Gastroesophageal sphincter (tissue), 4 donors: ENCODE results near the gene TNXB. TPM values are rescaled to one million over a fixed set of nuclear protein-coding genes. Genes with fewer than 3 reads are reported as not detected.
"Not testable (repeated sequence)": the region's sequence is repeated elsewhere in the genome, so short reads cannot be mapped to it uniquely, and the experiment has no call there.

Experiments
- ATAC-seq: fragments of 150-250 bp; one replicate; pipeline ENCODE4 v1.9.1; 2016; ENCODE audit warnings: mild to moderate bottlenecking, moderate library complexity
- H3K27ac ChIP-seq, 4 donors: fragments of 200-600 bp; sonication (generic) in 3 of 4; 1 replicate in 3 of 4; 2 replicates in 1 of 4; pipeline ENCODE4 v1.5.1; 2016 to 2019
- H3K27me3 ChIP-seq: fragments of 200-600 bp; sonication (generic); one replicate; pipeline ENCODE4 v1.5.1; 2019
- H3K36me3 ChIP-seq, 2 donors: fragments of 200-600 bp; sonication (generic); one replicate each; pipeline ENCODE4 v1.5.1; 2019; ENCODE audit warnings: control low read depth in 1 of 2
- H3K4me1 ChIP-seq, 3 donors: fragments of 200-600 bp; sonication (generic); 1 replicate in 2 of 3; 2 replicates in 1 of 3; pipeline ENCODE4 v1.5.1; 2016 to 2019; ENCODE audit warnings: control low read depth in 2 of 3
- H3K4me3 ChIP-seq, 2 donors: fragments of 200-600 bp; sonication (generic); one replicate each; pipeline ENCODE4 v1.5.1; 2019; ENCODE audit warnings: mild to moderate bottlenecking in 1 of 2, moderate library complexity in 1 of 2
- H3K9me3 ChIP-seq, 3 donors: fragments of 200-600 bp; sonication (generic); one replicate each; pipeline ENCODE4 v1.5.1; 2017 to 2019; ENCODE audit warnings: control low read depth in 2 of 3
- CTCF ChIP-seq, 4 experiments: fragments of 200-600 bp in 2 of 4; fragments of 450-650 bp in 2 of 4; sonication (generic) in 1 of 4; IDR thresholded peaks; one replicate each; pipeline ENCODE4 v1.5.1; 2017 to 2019; ENCODE audit warnings: antibody characterized with exemption in 4 of 4, mild to moderate bottlenecking in 2 of 4, moderate library complexity in 2 of 4
- EP300 ChIP-seq: sonication (generic); formaldehyde crosslinking; IDR thresholded peaks from one replicate; pipeline ENCODE4 v1.6.1; 2017; ENCODE audit warnings: antibody characterized with exemption, mild to moderate bottlenecking
- POLR2A ChIP-seq, 2 donors: fragments of 450-650 bp; IDR thresholded peaks; one replicate each; pipeline ENCODE4 v1.6.1; 2017; ENCODE audit warnings: antibody characterized with exemption in 2 of 2, mild to moderate bottlenecking in 2 of 2, moderate library complexity in 1 of 2
- POLR2AphosphoS5 ChIP-seq: sonication (generic); formaldehyde crosslinking; IDR thresholded peaks from one replicate; pipeline ENCODE4 v1.6.1; 2017; ENCODE audit warnings: antibody characterized with exemption
- WGBS, 2 donors: methylation state at CpG; one replicate each; pipeline ENCODE4 v1.1.5; 2018; ENCODE audit warnings: low coverage in 1 of 2; 5-methylcytosine and 5-hydroxymethylcytosine counted together
- total RNA-seq, 4 donors: library from RNA; depleted of rRNA; stranded (reverse); fragments of >200 nt; gene quantifications; one replicate each; pipeline ENCODE4 v1.1.0, GENCODE V29; 2016

Gene TNXB
- total RNA-seq, 4 donors from 2014 or later, result 148 to 394 (median 190) TPM

- no peaks in the 10 kb centered on the region for H3K27me3 ChIP-seq
- H3K36me3 ChIP-seq, result peaks cover 0 to 72% of the 10 kb centered on the region in 2 donors
- peaks cover 0 to 8% (median 0%) of the 10 kb centered on the region in 3 donors for H3K4me1 ChIP-seq
- TF ChIP-seq EP300, result no peak
- TF ChIP-seq CTCF (IDR thresholded peaks at IDR 0.05), result no peak
- TF ChIP-seq POLR2AphosphoS5, result peak; percentile 33
- H3K27ac ChIP-seq, result peak overlapping the region in 3 of 4 donors; percentile 10 to 57 (median 44)
- no peak overlapping the region for H3K4me3 ChIP-seq
- peak; percentile 55 for ATAC-seq
- 53 to 64% methylated on average over 6 of the region's 11 CpGs for WGBS, 2 donors
- no peaks in the 10 kb centered on the region for H3K9me3 ChIP-seq
Observed at GRCh38 chr6:32058511-32058963, 50.6 kb downstream of the TNXB start.

GRCh38 chr6:32057966-32058365, 51.2 kb downstream of the TNXB start:
- ATAC-seq, result no peak
- TF ChIP-seq POLR2A (IDR thresholded peaks at IDR 0.05) (no peak), EP300 (no peak), POLR2AphosphoS5 (no peak), CTCF (IDR thresholded peaks at IDR 0.05) (no peak)

GRCh38 chr6:32056254-32056653, 52.9 kb downstream of the TNXB start:
- no CpG with 5 or more reads among the region's 7 CpGs for WGBS, 2 donors
- no peak overlapping the region for H3K27ac ChIP-seq
- TF ChIP-seq CTCF (IDR thresholded peaks at IDR 0.05) (no peak), POLR2A (IDR thresholded peaks at IDR 0.05) (no peak), POLR2AphosphoS5 (no peak), EP300 (no peak)
- ATAC-seq, result no peak
- no peaks in the 10 kb centered on the region for H3K9me3 ChIP-seq
- H3K4me3 ChIP-seq, result no peak overlapping the region
- peaks cover 0 to 8% (median 0%) of the 10 kb centered on the region in 3 donors for H3K4me1 ChIP-seq
- H3K27me3 ChIP-seq, result no peaks in the 10 kb centered on the region
- H3K36me3 ChIP-seq, result peaks cover 0 to 62% of the 10 kb centered on the region in 2 donors

More at GRCh38 chr6:32057966-32058365, 51.2 kb downstream of the TNXB start:
- Histone ChIP-seq H3K27ac (peak overlapping the region in 3 of 4 donors; percentile 10 to 57 (median 44)), H3K9me3 (no peaks in the 10 kb centered on the region), H3K4me3 (no peak overlapping the region), H3K36me3 (peaks cover 0 to 71% of the 10 kb centered on the region in 2 donors), H3K27me3 (no peaks in the 10 kb centered on the region), H3K4me1 (peaks cover 0 to 8% (median 0%) of the 10 kb centered on the region in 3 donors)
- 88% methylated on average over 4 of the region's 17 CpGs; no CpG with 5 or more reads in 1 of the 2 donors for WGBS, 2 donors

- not testable (repeated sequence) for H3K9me3 ChIP-seq, H3K4me1 ChIP-seq, H3K4me3 ChIP-seq, ATAC-seq, H3K27ac ChIP-seq, H3K27me3 ChIP-seq
- peaks cover 0 to 57% of the 10 kb centered on the region in 2 donors for H3K36me3 ChIP-seq
- WGBS, 2 donors, result no CpG with 5 or more reads among the region's 21 CpGs
Observed at GRCh38 chr6:32055756-32056155, 53.4 kb downstream of the TNXB start.

GRCh38 chr6:32053314-32053713, 55.8 kb downstream of the TNXB start:
- H3K4me1 ChIP-seq, result peaks cover 0 to 22% (median 1%) of the 10 kb centered on the region in 3 donors
- H3K27me3 ChIP-seq, ATAC-seq, H3K4me3 ChIP-seq, H3K9me3 ChIP-seq: not testable (repeated sequence)
- H3K27ac ChIP-seq, result peak overlapping the region in 1 of 4 donors; percentile 12
- WGBS, 2 donors, result no CpG with 5 or more reads among the region's 13 CpGs
- H3K36me3 ChIP-seq, result peaks cover 0 to 47% of the 10 kb centered on the region in 2 donors

GRCh38 chr6:32052626-32053025, 56.5 kb downstream of the TNXB start:
- not testable (repeated sequence) for H3K4me3 ChIP-seq, H3K9me3 ChIP-seq, H3K27ac ChIP-seq, H3K27me3 ChIP-seq, ATAC-seq
- Histone ChIP-seq H3K36me3 (peaks cover 0 to 43% of the 10 kb centered on the region in 2 donors), H3K4me1 (peaks cover 0 to 22% (median 8%) of the 10 kb centered on the region in 3 donors)
- WGBS, 2 donors, result 96% methylated on average over 3 of the region's 20 CpGs; no CpG with 5 or more reads in 1 of the 2 donors
